Body of pancreas (tissue), 4 donors: ENCODE results near the gene ISG20. TPM values are rescaled to one million over a fixed set of nuclear protein-coding genes. Genes with fewer than 3 reads are reported as not detected.

Source experiments
- ATAC-seq: fragments of 150-250 bp; one replicate; pipeline ENCODE4 v1.9.1; 2016
- DNase-seq, 4 donors: peaks; one replicate each; pipeline ENCODE4 v3.0.0-alpha.2; 2019
- H3K27ac ChIP-seq, 4 donors: fragments of 200-600 bp; sonication (generic); 1 replicate in 3 of 4; 2 replicates in 1 of 4; pipeline versions ENCODE4 v1.5.1 to v1.6.1; 2016 to 2019; ENCODE audit warnings: mild to moderate bottlenecking in 1 of 4, mixed read lengths in 1 of 4, moderate library complexity in 1 of 4
- H3K27me3 ChIP-seq, 2 donors: fragments of 200-600 bp; sonication (generic); one replicate each; pipeline ENCODE4 v1.6.0; 2016; ENCODE audit warnings: mild to moderate bottlenecking in 1 of 2
- H3K36me3 ChIP-seq, 2 donors: fragments of 200-600 bp; sonication (generic); replicated peaks in 1 of 2; 2 replicates each; pipeline ENCODE4 v1.5.1; 2016; ENCODE audit warnings: low read depth in 2 of 2; ENCODE audit not compliant: insufficient read depth in 1 of 2
- H3K4me1 ChIP-seq: fragments of 200-600 bp; sonication (generic); one replicate; pipeline ENCODE4 v1.6.0; 2016
- H3K4me3 ChIP-seq, 2 donors: fragments of 200-600 bp; sonication (generic); 1 replicate in 1 of 2; 2 replicates in 1 of 2; pipeline ENCODE4 v1.5.1; 2016 to 2019
- H3K9me3 ChIP-seq, 3 donors: fragments of 200-600 bp; sonication (generic); 1 replicate in 2 of 3; 2 replicates in 1 of 3; pipeline ENCODE4 v1.5.1; 2016
- CTCF ChIP-seq, 7 experiments: fragments of 450-650 bp in 4 of 7; fragments of 200-600 bp in 3 of 7; sonication (generic) in 3 of 7; IDR thresholded peaks; one replicate each; pipeline ENCODE4 v1.5.1; 2016 to 2019; ENCODE audit warnings: antibody characterized with exemption in 7 of 7
- POLR2A ChIP-seq, 3 donors: fragments of 450-650 bp; IDR thresholded peaks; one replicate each; pipeline ENCODE4 v1.6.1; 2016; ENCODE audit warnings: antibody characterized with exemption in 3 of 3, mild to moderate bottlenecking in 2 of 3
- WGBS, 2 donors: methylation state at CpG; one replicate each; pipeline ENCODE4 v1.1.5; 2017; 5-methylcytosine and 5-hydroxymethylcytosine counted together
- intact Hi-C: fragments of 100-400 bp; cut with DNase I; formaldehyde crosslinking; loops from one replicate; pipeline ENCODE4 v1.15.1; 2023
- total RNA-seq, 2 donors: library from RNA; depleted of rRNA; stranded (reverse); fragments of >200 nt; gene quantifications; one replicate each; pipeline ENCODE4 v1.1.0, GENCODE V29; 2016

Gene ISG20
- total RNA-seq, 2 donors from 2014 or later: 2.9 to 25.4 TPM

- no peak overlapping the region for H3K4me3 ChIP-seq
- 72 to 77% methylated on average over 20 of the region's 20 CpGs for WGBS, 2 donors
- TF ChIP-seq CTCF (IDR thresholded peaks at IDR 0.05) (no peak), POLR2A (IDR thresholded peaks at IDR 0.05) (no peak)
- no peaks in the 10 kb centered on the region for H3K4me1 ChIP-seq
- intact Hi-C loops: no loop called here
- DNase-seq: no peak
- no peaks in the 10 kb centered on the region for H3K27me3 ChIP-seq
- no peak for ATAC-seq
- no peaks in the 10 kb centered on the region for H3K9me3 ChIP-seq
- H3K36me3 ChIP-seq: no peaks in the 10 kb centered on the region
- no peak overlapping the region for H3K27ac ChIP-seq
Measured at GRCh38 chr15:88695691-88696251, 57.0 kb downstream of the ISG20 start.

GRCh38 chr15:88696254-88696653 is 57.4 kb downstream of the ISG20 start:
- no peaks in the 10 kb centered on the region for H3K27me3 ChIP-seq
- H3K9me3 ChIP-seq: no peaks in the 10 kb centered on the region
- ATAC-seq (no peak), DNase-seq (no peak)
- no peaks in the 10 kb centered on the region for H3K36me3 ChIP-seq
- no peaks in the 10 kb centered on the region for H3K4me1 ChIP-seq
- no peak overlapping the region for H3K27ac ChIP-seq
- no peak overlapping the region for H3K4me3 ChIP-seq
- TF ChIP-seq CTCF (IDR thresholded peaks at IDR 0.05): no peak
- TF ChIP-seq POLR2A (IDR thresholded peaks at IDR 0.05): no peak
- 88 to 97% methylated on average over 3 of the region's 3 CpGs for WGBS, 2 donors
- intact Hi-C loops: no loop called here

GRCh38 chr15:88697276-88697675 is 58.5 kb downstream of the ISG20 start:
- TF ChIP-seq POLR2A (IDR thresholded peaks at IDR 0.05) (no peak), CTCF (IDR thresholded peaks at IDR 0.05) (no peak)
- no peak for DNase-seq
- no peak for ATAC-seq

GRCh38 chr15:88699861-88700260 is 61.0 kb downstream of the ISG20 start:
- 80% methylated on average over 1 of the region's 1 CpG; no CpG with 5 or more reads in 1 of the 2 donors for WGBS, 2 donors
- no peak for DNase-seq
- H3K27me3 ChIP-seq: no peaks in the 10 kb centered on the region
- H3K27ac ChIP-seq: no peak overlapping the region
- no peaks in the 10 kb centered on the region for H3K9me3 ChIP-seq
- no peak for TF ChIP-seq POLR2A (IDR thresholded peaks at IDR 0.05)
- no peak for TF ChIP-seq CTCF (IDR thresholded peaks at IDR 0.05)
- no peak overlapping the region for H3K4me3 ChIP-seq
- intact Hi-C loops: no loop called here
- peaks cover 3% of the 10 kb centered on the region for H3K4me1 ChIP-seq
- ATAC-seq: no peak
- no peaks in the 10 kb centered on the region for H3K36me3 ChIP-seq

More at GRCh38 chr15:88697276-88697675, 58.5 kb downstream of the ISG20 start:
- WGBS, 2 donors: 77 to 85% methylated on average over 9 of the region's 9 CpGs
- intact Hi-C loops: no loop called here
- no peak overlapping the region for H3K27ac ChIP-seq
- no peaks in the 10 kb centered on the region for H3K27me3 ChIP-seq
- no peaks in the 10 kb centered on the region for H3K36me3 ChIP-seq
- no peaks in the 10 kb centered on the region for H3K4me1 ChIP-seq
- H3K9me3 ChIP-seq: no peaks in the 10 kb centered on the region
- no peak overlapping the region for H3K4me3 ChIP-seq

- ATAC-seq: no peak
Measured at GRCh38 chr15:88700716-88701115, 61.9 kb downstream of the ISG20 start.

More at GRCh38 chr15:88700716-88701115, 61.9 kb downstream of the ISG20 start:
- DNase-seq: no peak
- Histone ChIP-seq H3K4me3 (no peak overlapping the region), H3K36me3 (no peaks in the 10 kb centered on the region), H3K4me1 (peaks cover 12% of the 10 kb centered on the region), H3K27me3 (no peaks in the 10 kb centered on the region), H3K27ac (no peak overlapping the region), H3K9me3 (no peaks in the 10 kb centered on the region)
- 94 to 100% methylated on average over 1 to 2 of the region's 2 CpGs for WGBS, 2 donors
- TF ChIP-seq CTCF (IDR thresholded peaks at IDR 0.05) (no peak), POLR2A (IDR thresholded peaks at IDR 0.05) (no peak)
- intact Hi-C loops: no loop called here
